CD14-positive monocyte (primary cell): ENCODE measurements around the gene WDR74. TPM values are rescaled to one million over a fixed set of nuclear protein-coding genes. Genes with fewer than 3 reads are reported as not detected.

Experiments
- DNase-seq, 3 donors: peaks; one replicate each; pipeline ENCODE4 v3.0.0-alpha.2; 2011 to 2022
- H2AFZ ChIP-seq: 2 replicates; pipeline ENCODE4 v1.6.0; 2012; ENCODE audit warnings: mild to moderate bottlenecking, low read depth, low read length, inconsistent platforms; ENCODE audit not compliant: insufficient read depth, poor library complexity, severe bottlenecking
- H3K27ac ChIP-seq, 2 donors: 1 replicate in 1 of 2; 2 replicates in 1 of 2; pipeline ENCODE4 v1.5.1; 2012 to 2013; ENCODE audit warnings: low read length in 2 of 2, control low read depth in 1 of 2, inconsistent platforms in 1 of 2, low read depth in 1 of 2, mild to moderate bottlenecking in 1 of 2
- H3K27me3 ChIP-seq, 2 donors: one replicate each; pipeline versions ENCODE4 v1.6.0 to v1.6.1; 2011 to 2013; ENCODE audit warnings: low read length in 2 of 2; ENCODE audit not compliant: control insufficient read depth in 2 of 2, insufficient read depth in 2 of 2
- H3K36me3 ChIP-seq, 2 donors: replicated peaks in 1 of 2; 1 replicate in 1 of 2; 2 replicates in 1 of 2; pipeline versions ENCODE4 v1.5.1 to v1.6.1; 2012 to 2013; ENCODE audit warnings: low read length in 2 of 2, control low read depth in 1 of 2, inconsistent platforms in 1 of 2, mild to moderate bottlenecking in 1 of 2; ENCODE audit not compliant: insufficient read depth in 2 of 2, control insufficient read depth in 1 of 2
- H3K4me1 ChIP-seq, 2 donors: 1 replicate in 1 of 2; 2 replicates in 1 of 2; pipeline versions ENCODE4 v1.5.1 to v1.6.1; 2012 to 2013; ENCODE audit warnings: low read length in 2 of 2, control low read depth in 1 of 2, inconsistent platforms in 1 of 2, mild to moderate bottlenecking in 1 of 2, moderate library complexity in 1 of 2; ENCODE audit not compliant: insufficient read depth in 2 of 2, control insufficient read depth in 1 of 2
- H3K4me2 ChIP-seq: replicated peaks from 2 replicates; pipeline ENCODE3; 2012; ENCODE audit warnings: low read length, moderate library complexity, mild to moderate bottlenecking; ENCODE audit not compliant: poor library complexity, severe bottlenecking; ENCODE audit errors: extremely low read depth
- H3K4me3 ChIP-seq, 3 experiments: fragments of 200-600 bp in 1 of 3; sonication (generic) in 1 of 3; replicated peaks in 1 of 3; 1 replicate in 2 of 3; 2 replicates in 1 of 3; pipeline ENCODE4 v1.5.1; 2011 to 2013; ENCODE audit warnings: low read length in 3 of 3, mild to moderate bottlenecking in 3 of 3, control low read depth in 2 of 3, low read depth in 2 of 3, inconsistent platforms in 1 of 3, moderate library complexity in 1 of 3
- H3K79me2 ChIP-seq: 2 replicates; pipeline ENCODE4 v1.6.0; 2012; ENCODE audit warnings: mild to moderate bottlenecking, control low read depth, inconsistent platforms, low read length, moderate library complexity; ENCODE audit not compliant: insufficient read depth
- H3K9ac ChIP-seq: 2 replicates; pipeline ENCODE4 v1.6.0; 2017; ENCODE audit warnings: low read length, mild to moderate bottlenecking; ENCODE audit not compliant: insufficient read depth, poor library complexity, severe bottlenecking
- H3K9me3 ChIP-seq, 2 donors: replicated peaks in 1 of 2; 1 replicate in 1 of 2; 2 replicates in 1 of 2; pipeline versions ENCODE4 v1.5.1 to v1.6.1; 2012 to 2013; ENCODE audit warnings: low read length in 2 of 2, control low read depth in 1 of 2; ENCODE audit not compliant: control insufficient read depth in 1 of 2, insufficient read depth in 1 of 2
- H4K20me1 ChIP-seq: 2 replicates; pipeline ENCODE4 v1.6.0; 2012; ENCODE audit warnings: mild to moderate bottlenecking, low read length, control low read depth, moderate library complexity; ENCODE audit not compliant: insufficient read depth
- H3K27ac Mint-ChIP-seq, 7 donors: one replicate each; pipeline ENCODE4 v1.8.0; 2020; ENCODE audit warnings: mild to moderate bottlenecking in 7 of 7, mixed read lengths in 7 of 7, moderate library complexity in 6 of 7, inconsistent platforms in 2 of 7
- H3K27me3 Mint-ChIP-seq, 3 donors: one replicate each; pipeline ENCODE4 v1.8.0; 2021 to 2022; ENCODE audit warnings: low read depth in 3 of 3, mild to moderate bottlenecking in 3 of 3, mixed read lengths in 3 of 3, moderate library complexity in 3 of 3, inconsistent platforms in 1 of 3
- H3K36me3 Mint-ChIP-seq, 2 donors: one replicate each; pipeline ENCODE4 v1.8.0; 2020; ENCODE audit warnings: mixed read lengths in 2 of 2, inconsistent platforms in 1 of 2, mild to moderate bottlenecking in 1 of 2
- H3K4me1 Mint-ChIP-seq: one replicate; pipeline ENCODE4 v1.8.0; 2020; ENCODE audit warnings: mild to moderate bottlenecking, mixed read lengths
- H3K4me3 Mint-ChIP-seq, 2 donors: one replicate each; pipeline ENCODE4 v1.8.0; 2020; ENCODE audit warnings: mild to moderate bottlenecking in 2 of 2, mixed read lengths in 2 of 2, moderate library complexity in 1 of 2
- H3K9me3 Mint-ChIP-seq, 7 donors: one replicate each; pipeline ENCODE4 v1.8.0; 2020 to 2022; ENCODE audit warnings: mixed read lengths in 7 of 7, mild to moderate bottlenecking in 6 of 7, moderate library complexity in 6 of 7, inconsistent platforms in 2 of 7
- WGBS: methylation state at CpG from one replicate; pipeline ENCODE4 v1.1.5; 2013; ENCODE audit warnings: missing lambda C conversion rate; ENCODE audit not compliant: insufficient coverage; 5-methylcytosine and 5-hydroxymethylcytosine counted together
- intact Hi-C, 2 donors: fragments of 100-400 bp; cut with micrococcal nuclease; formaldehyde crosslinking; loops; one replicate each; pipeline versions ENCODE4 v1.15.0 to v1.15.1; 2023
- polyA plus RNA-seq, 3 donors: library from polyadenylated mRNA; depleted of rRNA in 1 of 3; unstranded in 2 of 3; stranded (reverse) in 1 of 3; fragments of 300-500 nt in 2 of 3; fragments of >200 nt in 1 of 3; fragmentation: Illumina TruSeq in 2 of 3; gene quantifications; 1 replicate in 2 of 3; 2 replicates in 1 of 3; pipeline ENCODE4 v1.2.3, GENCODE V29; 2012 to 2021
- TF ChIP-seq, protein P1 (sequence below): fragments of 200-600 bp; IDR thresholded peaks from one replicate; pipeline ENCODE4 v1.8.0; 2022; ENCODE audit warnings: antibody characterized with exemption, mild to moderate bottlenecking

Gene WDR74
- polyA plus RNA-seq, 3 donors = 14.2 to 52.5 (median 18.4) TPM

DNA sequence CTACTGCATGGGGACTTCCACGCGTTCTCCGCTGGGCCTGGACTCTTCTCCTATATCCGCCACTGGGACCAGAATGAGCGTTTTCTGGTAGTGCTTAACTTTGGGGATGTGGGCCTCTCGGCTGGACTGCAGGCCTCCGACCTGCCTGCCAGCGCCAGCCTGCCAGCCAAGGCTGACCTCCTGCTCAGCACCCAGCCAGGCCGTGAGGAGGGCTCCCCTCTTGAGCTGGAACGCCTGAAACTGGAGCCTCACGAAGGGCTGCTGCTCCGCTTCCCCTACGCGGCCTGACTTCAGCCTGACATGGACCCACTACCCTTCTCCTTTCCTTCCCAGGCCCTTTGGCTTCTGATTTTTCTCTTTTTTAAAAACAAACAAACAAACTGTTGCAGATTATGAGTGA, 49.0 kb upstream of the WDR74 start:
- H2AFZ ChIP-seq = no peak overlapping the region
- Mint-ChIP-seq H3K9me3 (no peaks in the 10 kb centered on the region), H3K27me3 (peaks cover 0 to 3% (median 0%) of the 10 kb centered on the region in 3 donors), H3K36me3 (peaks cover 61 to 62% of the 10 kb centered on the region in 2 donors), H3K27ac (peak overlapping the region in 2 of 7 donors; percentile 5 to 45), H3K4me3 (no peak overlapping the region), H3K4me1 (peaks cover 14% of the 10 kb centered on the region)
- no peak overlapping the region for H3K4me2 ChIP-seq
- H3K27ac ChIP-seq = no peak overlapping the region
- peaks cover 61 to 66% of the 10 kb centered on the region in 2 donors for H3K36me3 ChIP-seq
- WGBS = 97% methylated on average over 14 of the region's 14 CpGs
- no peaks in the 10 kb centered on the region for H3K9me3 ChIP-seq
- H4K20me1 ChIP-seq = peaks cover 63% of the 10 kb centered on the region
- peaks cover 4 to 9% of the 10 kb centered on the region in 2 donors for H3K4me1 ChIP-seq
- H3K79me2 ChIP-seq = peaks cover 30% of the 10 kb centered on the region
- H3K9ac ChIP-seq = no peak overlapping the region
- H3K27me3 ChIP-seq = no peaks in the 10 kb centered on the region
- no peak overlapping the region for H3K4me3 ChIP-seq
- DNase-seq = no peak
- intact Hi-C loops = no loop called here
- TF ChIP-seq, protein P1, sequence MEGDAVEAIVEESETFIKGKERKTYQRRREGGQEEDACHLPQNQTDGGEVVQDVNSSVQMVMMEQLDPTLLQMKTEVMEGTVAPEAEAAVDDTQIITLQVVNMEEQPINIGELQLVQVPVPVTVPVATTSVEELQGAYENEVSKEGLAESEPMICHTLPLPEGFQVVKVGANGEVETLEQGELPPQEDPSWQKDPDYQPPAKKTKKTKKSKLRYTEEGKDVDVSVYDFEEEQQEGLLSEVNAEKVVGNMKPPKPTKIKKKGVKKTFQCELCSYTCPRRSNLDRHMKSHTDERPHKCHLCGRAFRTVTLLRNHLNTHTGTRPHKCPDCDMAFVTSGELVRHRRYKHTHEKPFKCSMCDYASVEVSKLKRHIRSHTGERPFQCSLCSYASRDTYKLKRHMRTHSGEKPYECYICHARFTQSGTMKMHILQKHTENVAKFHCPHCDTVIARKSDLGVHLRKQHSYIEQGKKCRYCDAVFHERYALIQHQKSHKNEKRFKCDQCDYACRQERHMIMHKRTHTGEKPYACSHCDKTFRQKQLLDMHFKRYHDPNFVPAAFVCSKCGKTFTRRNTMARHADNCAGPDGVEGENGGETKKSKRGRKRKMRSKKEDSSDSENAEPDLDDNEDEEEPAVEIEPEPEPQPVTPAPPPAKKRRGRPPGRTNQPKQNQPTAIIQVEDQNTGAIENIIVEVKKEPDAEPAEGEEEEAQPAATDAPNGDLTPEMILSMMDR = no peak

DNA sequence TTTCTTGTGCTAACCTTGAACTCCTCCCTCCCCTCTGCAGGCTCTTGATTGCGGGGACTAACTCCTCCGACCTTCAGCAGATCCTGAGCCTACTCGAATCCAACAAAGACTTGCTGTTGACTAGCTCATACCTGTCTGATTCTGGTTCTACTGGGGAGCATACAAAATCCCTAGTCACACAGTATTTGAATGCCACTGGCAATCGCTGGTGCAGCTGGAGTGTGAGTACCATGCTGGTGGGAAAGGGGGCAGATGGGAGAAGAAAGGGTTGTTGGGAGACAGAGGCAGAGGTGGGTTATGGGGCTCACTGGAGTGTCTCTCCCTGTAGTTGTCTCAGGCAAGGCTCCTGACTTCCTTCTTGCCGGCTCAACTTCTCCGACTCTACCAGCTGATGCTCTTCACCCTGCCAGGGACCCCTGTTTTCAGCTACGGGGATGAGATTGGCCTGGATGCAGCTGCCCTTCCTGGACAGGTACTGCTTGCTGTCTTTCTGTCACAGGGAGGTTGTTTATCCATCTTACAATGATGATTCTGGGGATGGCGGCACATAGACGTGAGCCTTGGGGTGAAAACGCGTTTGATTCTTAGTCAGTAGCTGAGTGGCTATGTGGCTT, 45.9 kb upstream of the WDR74 start:
- H3K36me3 ChIP-seq = peaks cover 68 to 74% of the 10 kb centered on the region in 2 donors
- H3K9me3 ChIP-seq = no peaks in the 10 kb centered on the region
- Mint-ChIP-seq H3K27me3 (peaks cover 0 to 4% (median 1%) of the 10 kb centered on the region in 3 donors), H3K9me3 (peaks cover 0 to 3% (median 0%) of the 10 kb centered on the region in 7 donors), H3K4me1 (peaks cover 30% of the 10 kb centered on the region), H3K4me3 (no peak overlapping the region), H3K36me3 (peaks cover 74 to 76% of the 10 kb centered on the region in 2 donors), H3K27ac (peak overlapping the region in 4 of 7 donors; percentile 5 to 67 (median 26))
- H3K4me1 ChIP-seq = peaks cover 23 to 31% of the 10 kb centered on the region in 2 donors
- H3K27me3 ChIP-seq = no peaks in the 10 kb centered on the region
- no peak overlapping the region for H3K4me3 ChIP-seq
- WGBS = 97% methylated on average over 9 of the region's 11 CpGs
- H2AFZ ChIP-seq = no peak overlapping the region
- H3K4me2 ChIP-seq = no peak overlapping the region
- H3K79me2 ChIP-seq = peaks cover 55% of the 10 kb centered on the region
- TF ChIP-seq, protein P1 = no peak
- no peak overlapping the region for H3K9ac ChIP-seq
- no peak for DNase-seq
- intact Hi-C loops = no loop called here
- peaks cover 75% of the 10 kb centered on the region for H4K20me1 ChIP-seq
- peak overlapping the region in 1 of 2 donors; percentile 48 for H3K27ac ChIP-seq
